ENCODE data around the gene TRPV6.

The TRPV6 gene

DNA sequence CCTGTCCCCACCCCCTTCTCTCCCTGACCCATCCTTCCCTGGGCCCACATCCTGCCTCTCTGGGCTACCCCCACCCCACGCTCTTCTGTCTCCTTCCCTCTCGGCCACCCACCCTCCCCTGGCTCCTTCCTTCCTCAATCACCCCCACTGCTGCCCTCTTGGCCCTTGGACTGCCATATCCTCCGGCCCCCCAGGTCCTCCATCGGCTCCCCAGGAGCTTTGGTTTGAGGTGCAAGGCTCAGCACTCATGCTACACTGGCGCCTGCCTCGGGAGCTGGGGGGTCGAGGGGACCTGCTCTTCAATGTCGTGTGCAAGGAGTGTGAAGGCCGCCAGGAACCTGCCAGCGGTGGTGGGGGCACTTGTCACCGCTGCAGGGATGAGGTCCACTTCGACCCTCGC lies 19.8 kb downstream of the TRPV6 start:
- Mint-ChIP-seq H3K4me1 (ENCODE audit: low read depth) (peaks cover 19% of the 10 kb centered on the region), H3K36me3 (ENCODE audit: low read depth) (peaks cover 53% of the 10 kb centered on the region), H3K27me3 (no peaks in the 10 kb centered on the region), H3K27ac (no peak overlapping the region), H3K9me3 (no peaks in the 10 kb centered on the region), H3K4me3 (no peak overlapping the region)
- intact Hi-C loops (cut with micrococcal nuclease), result loop anchor here (2.0 kb wide), 1 partner anchor 233 kb away; no protein-coding TSS in a partner anchor

- no peaks in the 10 kb centered on the region for H3K27me3 Mint-ChIP-seq
These were observed 20.4 kb downstream of the TRPV6 start for GRCh38 chr7:142864980-142865747.

DNA sequence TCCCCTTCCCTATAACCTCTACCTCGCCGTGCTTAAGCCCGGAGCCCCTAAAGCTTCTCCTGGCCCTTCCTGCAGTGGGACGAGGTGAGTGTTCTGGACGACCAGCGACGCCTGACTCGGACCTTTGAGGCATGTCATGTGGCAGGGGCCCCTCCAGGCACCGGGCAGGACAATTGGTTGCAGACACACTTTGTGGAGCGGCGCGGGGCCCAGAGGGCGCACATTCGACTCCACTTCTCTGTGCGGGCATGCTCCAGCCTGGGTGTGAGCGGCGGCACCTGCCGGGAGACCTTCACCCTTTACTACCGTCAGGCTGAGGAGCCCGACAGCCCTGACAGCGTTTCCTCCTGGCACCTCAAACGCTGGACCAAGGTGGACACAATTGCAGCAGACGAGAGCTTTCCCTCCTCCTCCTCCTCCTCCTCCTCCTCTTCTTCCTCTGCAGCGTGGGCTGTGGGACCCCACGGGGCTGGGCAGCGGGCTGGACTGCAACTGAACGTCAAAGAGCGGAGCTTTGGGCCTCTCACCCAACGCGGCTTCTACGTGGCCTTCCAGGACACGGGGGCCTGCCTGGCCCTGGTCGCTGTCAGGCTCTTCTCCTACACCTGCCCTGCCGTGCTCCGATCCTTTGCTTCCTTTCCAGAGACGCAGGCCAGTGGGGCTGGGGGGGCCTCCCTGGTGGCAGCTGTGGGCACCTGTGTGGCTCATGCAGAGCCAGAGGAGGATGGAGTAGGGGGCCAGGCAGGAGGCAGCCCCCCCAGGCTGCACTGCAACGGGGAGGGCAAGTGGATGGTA lies 21.5 kb downstream of the TRPV6 start:
- H3K27me3 Mint-ChIP-seq, result no peaks in the 10 kb centered on the region
- intact Hi-C loops (cut with micrococcal nuclease), result no loop called here
- no peak overlapping the region for H3K4me3 Mint-ChIP-seq
- H3K4me1 Mint-ChIP-seq (ENCODE audit: low read depth), result peaks cover 19% of the 10 kb centered on the region
- H3K9me3 Mint-ChIP-seq, result no peaks in the 10 kb centered on the region
- peaks cover 41% of the 10 kb centered on the region for H3K36me3 Mint-ChIP-seq (ENCODE audit: low read depth)
- H3K27ac Mint-ChIP-seq, result no peak overlapping the region

More at GRCh38 chr7:142864980-142865747, 20.4 kb downstream of the TRPV6 start:
- no peak overlapping the region for H3K27ac Mint-ChIP-seq
- H3K4me3 Mint-ChIP-seq, result no peak overlapping the region
- H3K36me3 Mint-ChIP-seq (ENCODE audit: low read depth), result peaks cover 47% of the 10 kb centered on the region
- intact Hi-C loops (cut with micrococcal nuclease), result no loop called here
- H3K9me3 Mint-ChIP-seq, result no peaks in the 10 kb centered on the region
- peaks cover 19% of the 10 kb centered on the region for H3K4me1 Mint-ChIP-seq (ENCODE audit: low read depth)

DNA sequence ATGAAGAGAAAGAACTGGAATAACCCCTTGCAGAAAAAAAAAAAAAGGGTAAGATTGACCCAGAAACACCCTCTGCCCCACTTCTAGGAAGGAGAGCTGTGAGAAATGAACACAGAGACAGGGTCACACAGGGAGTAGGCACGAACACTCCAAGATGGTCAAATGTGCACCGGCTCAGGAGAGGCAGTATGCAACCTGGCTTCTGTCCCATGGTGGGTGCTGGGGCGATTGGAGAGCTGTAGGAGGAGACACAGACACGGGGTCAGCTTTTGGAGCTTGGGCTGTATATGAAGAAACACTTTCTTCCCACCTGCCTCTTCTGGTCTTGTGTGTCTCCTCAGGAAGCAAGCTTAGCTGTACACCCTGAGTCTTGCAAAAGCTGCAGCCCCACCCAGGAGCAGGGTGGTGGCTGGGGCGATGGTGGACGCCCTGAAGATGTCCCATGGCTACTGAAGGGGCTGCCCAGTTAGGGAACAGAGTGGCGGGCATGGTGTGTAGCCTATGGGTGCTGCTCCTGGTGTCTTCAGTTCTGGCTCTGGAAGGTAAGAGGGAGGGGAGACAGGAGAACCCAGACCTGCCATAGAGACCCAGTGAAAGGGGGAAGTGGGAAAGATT lies 22.7 kb downstream of the TRPV6 start:
- intact Hi-C loops (cut with micrococcal nuclease), result no loop called here
- Mint-ChIP-seq H3K4me1 (ENCODE audit: low read depth) (peaks cover 19% of the 10 kb centered on the region), H3K27ac (no peak overlapping the region), H3K9me3 (no peaks in the 10 kb centered on the region), H3K4me3 (no peak overlapping the region), H3K27me3 (no peaks in the 10 kb centered on the region), H3K36me3 (ENCODE audit: low read depth) (peaks cover 29% of the 10 kb centered on the region)

- H3K27ac Mint-ChIP-seq, result no peak overlapping the region
- H3K27me3 Mint-ChIP-seq, result no peaks in the 10 kb centered on the region
- intact Hi-C loops (cut with micrococcal nuclease), result no loop called here
- H3K4me1 Mint-ChIP-seq (ENCODE audit: low read depth), result peaks cover 19% of the 10 kb centered on the region
- peaks cover 24% of the 10 kb centered on the region for H3K36me3 Mint-ChIP-seq (ENCODE audit: low read depth)
- no peaks in the 10 kb centered on the region for H3K9me3 Mint-ChIP-seq
- no peak overlapping the region for H3K4me3 Mint-ChIP-seq
These were observed 23.2 kb downstream of the TRPV6 start for GRCh38 chr7:142862351-142862750.

DNA sequence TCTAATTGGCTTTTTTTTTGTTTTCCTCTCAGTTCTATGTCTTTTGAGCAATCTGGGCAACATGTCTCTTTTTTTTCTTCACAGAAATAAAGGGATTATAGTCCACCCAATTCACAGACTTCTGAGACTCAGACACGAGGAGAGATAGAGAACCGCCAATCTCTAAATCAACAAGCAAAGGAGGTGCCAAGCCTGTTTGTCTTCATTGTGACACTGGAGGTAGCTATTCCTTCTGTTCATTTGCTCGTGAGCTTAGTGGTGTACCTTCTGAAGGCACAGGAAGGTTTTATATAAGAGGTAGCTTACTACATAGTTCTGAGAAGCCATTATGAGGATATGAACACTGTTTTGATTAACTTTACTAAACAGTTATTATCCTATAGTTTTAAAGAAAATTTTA lies 24.6 kb downstream of the TRPV6 start:
- no peaks in the 10 kb centered on the region for H3K9me3 Mint-ChIP-seq
- peaks cover 4% of the 10 kb centered on the region for H3K27me3 Mint-ChIP-seq
- H3K4me3 Mint-ChIP-seq, result no peak overlapping the region
- intact Hi-C loops (cut with micrococcal nuclease), result no loop called here
- H3K36me3 Mint-ChIP-seq (ENCODE audit: low read depth), result peaks cover 24% of the 10 kb centered on the region
- H3K27ac Mint-ChIP-seq, result no peak overlapping the region
- peaks cover 22% of the 10 kb centered on the region for H3K4me1 Mint-ChIP-seq (ENCODE audit: low read depth)

DNA sequence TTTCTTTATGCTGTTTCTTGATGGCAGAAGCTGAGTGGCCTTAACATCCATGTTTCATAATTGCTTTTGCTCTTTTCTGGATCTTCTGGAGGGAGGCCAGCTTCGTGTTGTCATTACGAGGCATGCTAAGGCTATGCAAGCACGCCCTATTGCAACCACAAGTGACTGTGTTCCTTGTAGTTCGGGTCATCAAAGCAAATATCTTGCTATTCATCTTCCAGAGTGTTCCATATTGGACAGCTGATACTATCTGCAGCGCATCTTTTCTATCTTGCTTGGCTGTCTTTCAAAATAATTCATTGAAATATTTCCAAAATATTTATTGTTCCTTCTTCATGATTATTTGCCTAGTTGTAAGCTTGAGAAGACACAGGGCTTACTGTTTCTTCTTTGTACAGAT lies 25.7 kb downstream of the TRPV6 start:
- H3K4me1 Mint-ChIP-seq (ENCODE audit: low read depth), result peaks cover 19% of the 10 kb centered on the region
- no peaks in the 10 kb centered on the region for H3K9me3 Mint-ChIP-seq
- intact Hi-C loops (cut with micrococcal nuclease), result loop anchor here (10.0 kb wide), 1 partner anchor 355 kb away; no protein-coding TSS in a partner anchor
- H3K36me3 Mint-ChIP-seq (ENCODE audit: low read depth), result peaks cover 24% of the 10 kb centered on the region
- H3K27me3 Mint-ChIP-seq, result peaks cover 8% of the 10 kb centered on the region
- H3K4me3 Mint-ChIP-seq, result no peak overlapping the region
- H3K27ac Mint-ChIP-seq, result no peak overlapping the region

DNA sequence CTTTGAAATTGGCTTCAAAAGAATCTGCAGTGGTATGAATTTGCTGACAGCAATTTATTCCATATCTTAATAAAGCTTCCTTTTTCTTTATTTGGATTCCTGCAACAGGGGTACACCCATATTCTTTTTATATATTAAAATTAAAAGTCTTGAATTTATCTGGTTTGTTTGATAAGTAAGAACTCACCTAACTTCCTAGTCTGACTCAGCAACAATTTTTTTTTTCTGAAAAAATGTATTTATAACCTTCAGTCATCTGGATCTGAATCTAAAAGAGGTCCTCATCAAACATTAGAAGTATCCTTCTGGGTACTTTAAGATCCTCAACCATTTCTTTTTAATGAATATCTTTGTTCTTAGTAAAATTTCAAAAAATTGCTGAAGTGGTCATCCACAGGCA lies 26.1 kb downstream of the TRPV6 start:
- H3K4me3 Mint-ChIP-seq, result no peak overlapping the region
- H3K4me1 Mint-ChIP-seq (ENCODE audit: low read depth), result peaks cover 17% of the 10 kb centered on the region
- H3K36me3 Mint-ChIP-seq (ENCODE audit: low read depth), result peaks cover 24% of the 10 kb centered on the region
- intact Hi-C loops (cut with micrococcal nuclease), result loop anchor here (10.0 kb wide), 1 partner anchor 355 kb away; no protein-coding TSS in a partner anchor
- H3K27me3 Mint-ChIP-seq, result peaks cover 8% of the 10 kb centered on the region
- no peaks in the 10 kb centered on the region for H3K9me3 Mint-ChIP-seq
- no peak overlapping the region for H3K27ac Mint-ChIP-seq

DNA sequence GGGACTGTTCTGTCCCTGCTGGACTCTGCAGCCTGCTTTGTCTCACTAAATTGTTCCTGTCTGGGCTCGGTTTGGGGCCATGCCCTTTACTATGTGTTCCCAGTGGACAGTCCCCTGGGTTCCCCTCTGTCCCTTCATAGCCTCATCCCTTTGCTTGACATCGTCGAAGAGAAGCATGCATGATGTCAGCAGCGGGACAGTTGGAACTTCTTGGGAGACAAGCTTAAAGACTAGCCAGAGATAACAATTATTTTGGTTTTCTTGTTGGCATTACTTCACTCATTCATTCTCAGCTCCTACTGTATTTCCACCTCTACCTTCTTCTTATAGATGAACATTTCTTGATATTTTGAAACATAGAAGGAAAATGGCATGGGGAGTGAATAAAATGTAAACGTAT lies 27.9 kb downstream of the TRPV6 start:
- Mint-ChIP-seq H3K9me3 (no peaks in the 10 kb centered on the region), H3K27ac (no peak overlapping the region), H3K4me1 (ENCODE audit: low read depth) (peaks cover 23% of the 10 kb centered on the region), H3K4me3 (no peak overlapping the region), H3K27me3 (peaks cover 8% of the 10 kb centered on the region), H3K36me3 (ENCODE audit: low read depth) (peaks cover 14% of the 10 kb centered on the region)
- intact Hi-C loops (cut with micrococcal nuclease), result loop anchor here (10.0 kb wide), 1 partner anchor 357 kb away; no protein-coding TSS in a partner anchor

- Mint-ChIP-seq H3K9me3 (no peaks in the 10 kb centered on the region), H3K27me3 (peaks cover 8% of the 10 kb centered on the region), H3K4me3 (no peak overlapping the region), H3K36me3 (ENCODE audit: low read depth) (peaks cover 9% of the 10 kb centered on the region), H3K27ac (no peak overlapping the region), H3K4me1 (ENCODE audit: low read depth) (peaks cover 28% of the 10 kb centered on the region)
- intact Hi-C loops (cut with micrococcal nuclease), result loop anchor here (10.0 kb wide), 1 partner anchor 358 kb away; no protein-coding TSS in a partner anchor
These were observed 28.8 kb downstream of the TRPV6 start for GRCh38 chr7:142856565-142857245.

GRCh38 chr7:142855756-142856564 lies 29.6 kb downstream of the TRPV6 start:
- Mint-ChIP-seq H3K27me3 (peaks cover 8% of the 10 kb centered on the region), H3K4me3 (peak overlapping the region; percentile 84), H3K9me3 (no peaks in the 10 kb centered on the region), H3K4me1 (ENCODE audit: low read depth) (peaks cover 28% of the 10 kb centered on the region), H3K27ac (no peak overlapping the region), H3K36me3 (ENCODE audit: low read depth) (peaks cover 9% of the 10 kb centered on the region)
- intact Hi-C loops (cut with micrococcal nuclease), result loop anchor here (10.0 kb wide), 1 partner anchor 359 kb away; no protein-coding TSS in a partner anchor

GRCh38 chr7:142855114-142855743 lies 30.3 kb downstream of the TRPV6 start:
- intact Hi-C loops (cut with micrococcal nuclease), result loop anchor here (10.0 kb wide), 1 partner anchor 360 kb away; no protein-coding TSS in a partner anchor

More at GRCh38 chr7:142855114-142855743, 30.3 kb downstream of the TRPV6 start:
- peaks cover 28% of the 10 kb centered on the region for H3K4me1 Mint-ChIP-seq (ENCODE audit: low read depth)
- H3K4me3 Mint-ChIP-seq, result peak overlapping the region; percentile 84
- H3K36me3 Mint-ChIP-seq (ENCODE audit: low read depth), result peaks cover 9% of the 10 kb centered on the region
- peaks cover 8% of the 10 kb centered on the region for H3K27me3 Mint-ChIP-seq
- no peaks in the 10 kb centered on the region for H3K9me3 Mint-ChIP-seq
- H3K27ac Mint-ChIP-seq, result peak overlapping the region; percentile 22

All from dendritic cell treated with granulocyte-macrophage colony-stimulating factor and Interleukin-4, amounts not matched to agents 40 ng/mL and 50 ng/mL, for 4 days (primary cell).